ENCODE measurements around the gene GKAP1.

GRCh38 chr9:83715221-83715620 lies 102.3 kb downstream of the GKAP1 start:
- TF ChIP-seq CTCF (IDR thresholded peaks at IDR 0.05; ENCODE audit: borderline replicate concordance, extremely low read depth, low read length, poor library complexity, severe bottlenecking) (no peak), EZH2 (IDR thresholded peaks at IDR 0.05; ENCODE audit: borderline replicate concordance, low read depth, low read length, severe bottlenecking) (no peak)
